Osteoblast (primary cell): ENCODE results near the gene MRPL36. TPM values are rescaled to one million over a fixed set of nuclear protein-coding genes. Genes with fewer than 3 reads are reported as not detected.

Experiments used
- DNase-seq: peaks from one replicate; pipeline ENCODE4 v3.0.0; 2011; ENCODE audit warnings: low spot score, mixed read lengths; ENCODE audit not compliant: insufficient read length; ENCODE audit errors: missing footprints
- H2AFZ ChIP-seq: 2 replicates; pipeline ENCODE4 v1.6.0; 2011; ENCODE audit warnings: mild to moderate bottlenecking, low read length
- H3K27ac ChIP-seq: 2 replicates; pipeline ENCODE4 v1.5.1; 2011; ENCODE audit warnings: mild to moderate bottlenecking, low read depth, low read length, moderate library complexity
- H3K27me3 ChIP-seq: 2 replicates; pipeline ENCODE4 v1.6.0; 2012; ENCODE audit warnings: mild to moderate bottlenecking, control low read depth, inconsistent platforms, low read length, moderate library complexity; ENCODE audit not compliant: insufficient read depth
- H3K36me3 ChIP-seq: 2 replicates; pipeline ENCODE4 v1.5.1; 2011; ENCODE audit warnings: mild to moderate bottlenecking, low read length, control low read depth, moderate library complexity; ENCODE audit not compliant: insufficient read depth
- H3K4me1 ChIP-seq: 2 replicates; pipeline ENCODE4 v1.5.1; 2011; ENCODE audit warnings: mild to moderate bottlenecking, low read length, control low read depth, moderate library complexity; ENCODE audit not compliant: insufficient read depth
- H3K4me2 ChIP-seq: 2 replicates; pipeline ENCODE4 v1.6.0; 2011; ENCODE audit warnings: mild to moderate bottlenecking, low read length; ENCODE audit not compliant: insufficient read depth
- H3K4me3 ChIP-seq: fragments of 200-600 bp; sonication (generic); 3 replicates; pipeline ENCODE4 v1.5.1; 2012; ENCODE audit warnings: mild to moderate bottlenecking, low read length, inconsistent platforms; ENCODE audit not compliant: insufficient read depth
- H3K79me2 ChIP-seq: 2 replicates; pipeline ENCODE4 v1.6.0; 2012; ENCODE audit warnings: mild to moderate bottlenecking, low read length, control low read depth, inconsistent platforms; ENCODE audit not compliant: insufficient read depth
- H3K9me3 ChIP-seq: 2 replicates; pipeline ENCODE4 v1.5.1; 2011; ENCODE audit warnings: low read depth, low read length, control low read depth
- H4K20me1 ChIP-seq: 2 replicates; pipeline ENCODE4 v1.6.0; 2012; ENCODE audit warnings: mild to moderate bottlenecking, low read length, control low read depth; ENCODE audit not compliant: insufficient read depth
- CTCF ChIP-seq: IDR thresholded peaks from 2 replicates; pipeline ENCODE4 v1.5.1; 2011; ENCODE audit warnings: mild to moderate bottlenecking, low read depth, low read length, moderate library complexity; ENCODE audit errors: extremely low read depth
- total RNA-seq: library from RNA; depleted of rRNA; stranded (reverse); fragments of >200 nt; gene quantifications from 2 replicates; pipeline ENCODE4 v1.2.3, GENCODE V29; 2012

The MRPL36 gene
- total RNA-seq, 1 donor, result 35.1 TPM

DNA sequence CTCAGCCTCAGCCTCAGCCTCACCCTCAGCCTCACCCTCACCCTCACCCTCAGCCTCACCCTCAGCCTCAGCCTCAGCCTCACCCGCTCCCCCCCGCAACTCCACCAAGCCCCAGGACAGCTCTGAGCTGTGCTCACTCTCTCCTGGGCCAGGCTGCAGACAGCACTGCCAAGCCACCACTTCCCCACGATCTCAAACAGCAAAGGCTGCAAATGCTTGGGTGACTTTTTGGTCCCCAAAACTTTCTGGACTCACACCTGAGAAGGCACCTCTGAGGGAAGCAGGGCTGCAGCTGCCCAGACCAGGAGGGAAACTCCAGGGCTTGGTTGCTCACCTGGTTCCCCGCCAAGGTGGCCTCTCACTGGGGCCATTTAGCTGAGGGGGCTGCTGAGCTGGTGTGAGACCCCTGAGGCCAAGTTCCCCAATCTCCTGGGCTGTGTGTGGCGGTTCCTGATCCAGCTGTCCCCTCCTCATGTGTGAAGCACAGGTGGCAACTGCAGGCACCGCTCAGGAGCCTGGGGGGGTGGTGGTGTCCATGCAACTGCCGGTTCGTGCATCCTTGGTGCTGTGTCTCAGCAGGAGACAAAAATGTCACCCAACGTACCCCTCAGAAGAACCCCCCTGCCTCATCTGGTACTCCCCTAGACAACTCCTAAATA, 17.8 kb downstream of the MRPL36 start:
- no peaks in the 10 kb centered on the region for H3K79me2 ChIP-seq
- DNase-seq, result peak; percentile 29
- H3K4me3 ChIP-seq, result no peak overlapping the region

GRCh38 chr5:1781107-1781506, 18.5 kb downstream of the MRPL36 start:
- Histone ChIP-seq H3K4me1 (no peaks in the 10 kb centered on the region), H3K9me3 (no peaks in the 10 kb centered on the region), H3K4me2 (no peak overlapping the region), H3K27ac (no peak overlapping the region), H3K36me3 (no peaks in the 10 kb centered on the region), H3K4me3 (no peak overlapping the region), H3K79me2 (no peaks in the 10 kb centered on the region), H3K27me3 (peaks cover 10% of the 10 kb centered on the region), H4K20me1 (no peaks in the 10 kb centered on the region), H2AFZ (no peak overlapping the region)
- no peak for TF ChIP-seq CTCF
- peak; percentile 49 for DNase-seq

More for the DNA sequence above, 17.8 kb downstream of the MRPL36 start:
- Histone ChIP-seq H3K27me3 (peaks cover 10% of the 10 kb centered on the region), H2AFZ (no peak overlapping the region), H3K9me3 (no peaks in the 10 kb centered on the region), H4K20me1 (no peaks in the 10 kb centered on the region), H3K4me1 (no peaks in the 10 kb centered on the region), H3K36me3 (no peaks in the 10 kb centered on the region), H3K4me2 (no peak overlapping the region), H3K27ac (no peak overlapping the region)
- no peak for TF ChIP-seq CTCF

DNA sequence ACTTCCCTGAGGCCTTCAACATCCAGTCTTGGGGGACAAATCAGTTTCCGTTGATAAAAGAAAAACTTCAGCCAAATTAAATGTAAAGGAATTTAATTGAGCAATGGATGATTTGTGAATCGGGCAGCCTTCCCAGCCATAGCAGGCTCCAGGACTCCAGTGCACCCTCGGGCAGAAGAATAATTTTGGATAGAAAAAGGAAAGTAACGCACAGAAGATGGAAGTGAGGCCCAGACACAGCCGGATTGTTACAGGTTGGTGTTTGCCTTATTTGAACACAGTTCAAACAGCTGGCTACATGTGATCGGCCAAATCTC, 19.1 kb downstream of the MRPL36 start:
- no peak overlapping the region for H2AFZ ChIP-seq
- DNase-seq, result no peak
- no peak overlapping the region for H3K27ac ChIP-seq
- no peaks in the 10 kb centered on the region for H4K20me1 ChIP-seq
- H3K4me3 ChIP-seq, result no peak overlapping the region
- H3K9me3 ChIP-seq, result no peaks in the 10 kb centered on the region
- no peak overlapping the region for H3K4me2 ChIP-seq
- no peak for TF ChIP-seq CTCF
- peaks cover 10% of the 10 kb centered on the region for H3K27me3 ChIP-seq
- H3K79me2 ChIP-seq, result no peaks in the 10 kb centered on the region
- no peaks in the 10 kb centered on the region for H3K36me3 ChIP-seq
- no peaks in the 10 kb centered on the region for H3K4me1 ChIP-seq

DNA sequence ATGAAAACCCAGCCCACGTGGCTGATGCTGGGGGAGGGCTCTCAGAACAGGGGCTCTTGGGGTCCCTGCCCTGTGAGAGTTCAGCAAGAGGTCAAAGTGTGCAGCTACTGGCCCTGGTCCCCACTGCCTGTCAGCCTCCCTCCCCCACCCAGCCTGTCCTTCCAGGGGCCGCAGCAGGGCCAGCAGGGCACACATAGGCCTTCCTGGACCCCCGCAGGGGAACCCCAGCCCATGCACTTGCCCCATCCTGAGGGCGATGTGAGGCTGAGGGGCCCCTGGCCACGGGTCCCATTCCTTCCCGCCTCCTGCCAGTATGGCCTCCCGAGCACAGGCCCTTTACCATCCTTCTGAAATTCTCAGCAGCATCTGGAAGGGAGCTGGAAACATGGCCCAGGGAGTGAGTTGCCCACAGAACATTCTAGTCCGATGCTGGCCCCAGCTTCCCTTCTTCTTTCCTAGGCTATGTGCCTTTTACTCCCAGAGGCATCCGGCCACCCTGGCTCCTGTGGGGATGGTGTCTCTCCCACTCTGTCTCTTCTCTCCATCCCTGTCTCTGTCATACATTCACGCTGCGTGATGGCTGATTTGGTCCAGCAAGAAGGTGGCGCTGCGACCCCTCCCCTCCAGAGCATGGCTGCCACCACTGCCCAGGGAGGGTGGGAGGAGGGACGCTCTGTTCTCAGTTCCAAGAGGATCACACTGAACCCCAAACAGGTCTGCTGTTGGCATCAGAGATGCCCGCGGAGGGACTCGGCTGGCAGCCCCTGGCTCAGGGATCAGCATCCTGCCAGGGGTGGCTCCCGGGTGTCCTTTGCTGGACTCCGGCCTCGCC, 19.6 kb downstream of the MRPL36 start:
- TF ChIP-seq CTCF, result no peak
- DNase-seq, result peak; percentile 67
- no peak overlapping the region for H3K4me3 ChIP-seq
- H3K4me1 ChIP-seq, result no peaks in the 10 kb centered on the region
- H2AFZ ChIP-seq, result no peak overlapping the region
- no peak overlapping the region for H3K4me2 ChIP-seq
- H3K27ac ChIP-seq, result no peak overlapping the region
- H3K36me3 ChIP-seq, result no peaks in the 10 kb centered on the region
- no peaks in the 10 kb centered on the region for H3K9me3 ChIP-seq
- no peaks in the 10 kb centered on the region for H3K79me2 ChIP-seq
- no peaks in the 10 kb centered on the region for H4K20me1 ChIP-seq
- H3K27me3 ChIP-seq, result peaks cover 8% of the 10 kb centered on the region
